SU-DHL-6 (cell line): Measurements from ENCODE around the gene DUS2.

ENCODE experiments used
- H2AFZ ChIP-seq: fragments of 200-600 bp; sonication (generic); 2 replicates; pipeline ENCODE4 v1.6.1; 2014; ENCODE audit warnings: low read depth, mild to moderate bottlenecking, moderate library complexity, mixed read lengths, antibody characterized with exemption, low read length; ENCODE audit not compliant: severe bottlenecking
- H3F3A ChIP-seq: fragments of 200-600 bp; shearing (Covaris generic); 2 replicates; pipeline ENCODE4 v1.6.0; 2016; ENCODE audit warnings: antibody characterized with exemption, mild to moderate bottlenecking; ENCODE audit not compliant: insufficient read depth
- H3K27ac ChIP-seq: fragments of 200-600 bp; sonication (generic); 2 replicates; pipeline ENCODE4 v1.5.1; 2016; ENCODE audit warnings: low read depth, mild to moderate bottlenecking, low read length, moderate library complexity, mixed read lengths
- H3K27me3 ChIP-seq: fragments of 200-600 bp; sonication (generic), shearing (Covaris generic); 2 replicates; pipeline ENCODE4 v1.6.0; 2014; ENCODE audit warnings: mild to moderate bottlenecking, low read length
- H3K36me3 ChIP-seq: fragments of 200-600 bp; sonication (generic); 2 replicates; pipeline ENCODE4 v1.6.1; 2014; ENCODE audit warnings: mild to moderate bottlenecking, low read length, mixed read lengths
- H3K4me2 ChIP-seq: fragments of 300-600, 200-600 bp; shearing (Covaris generic), sonication (generic); 2 replicates; pipeline ENCODE4 v1.6.0; 2014; ENCODE audit warnings: low read length, low read depth, mild to moderate bottlenecking; ENCODE audit not compliant: poor library complexity, severe bottlenecking
- H3K4me3 ChIP-seq: fragments of 200-600 bp; sonication (generic); 2 replicates; pipeline ENCODE4 v1.5.1; 2014; ENCODE audit warnings: antibody characterized with exemption, low read length, mild to moderate bottlenecking, mixed read lengths; ENCODE audit not compliant: insufficient read depth, poor library complexity, severe bottlenecking
- H3K79me2 ChIP-seq: fragments of 200-600 bp; sonication (generic); 2 replicates; pipeline ENCODE4 v1.6.1; 2014; ENCODE audit warnings: mild to moderate bottlenecking, low read length, moderate library complexity; ENCODE audit not compliant: insufficient read depth
- H3K9ac ChIP-seq: fragments of 200-600 bp; sonication (generic); 2 replicates; pipeline ENCODE4 v1.7.0; 2014; ENCODE audit warnings: mild to moderate bottlenecking, low read length
- H3K9me2 ChIP-seq: fragments of 200-600 bp; sonication (generic); replicated peaks from 2 replicates; pipeline ENCODE4 v1.6.1; 2014; ENCODE audit warnings: low read length; ENCODE audit not compliant: insufficient read depth
- H3K9me3 ChIP-seq: fragments of 200-600 bp; sonication (generic); 2 replicates; pipeline ENCODE4 v1.6.1; 2014; ENCODE audit warnings: low read length, mixed read lengths; ENCODE audit not compliant: insufficient read depth
- H4K20me1 ChIP-seq: fragments of 200-600 bp; sonication (generic); 2 replicates; pipeline ENCODE4 v1.6.1; 2014; ENCODE audit warnings: low read depth, mild to moderate bottlenecking, antibody characterized with exemption, low read length, moderate library complexity, mixed read lengths
- CTCF ChIP-seq: fragments of 200-600 bp; sonication (generic); IDR thresholded peaks from one replicate; pipeline ENCODE4 v1.5.1; 2017; ENCODE audit warnings: antibody characterized with exemption, mild to moderate bottlenecking, low read length, moderate library complexity; ENCODE audit not compliant: insufficient read depth, poor library complexity, severe bottlenecking
- EZH2phosphoT487 ChIP-seq: fragments of 200-600 bp; sonication (generic), shearing (Covaris generic); conservative IDR thresholded peaks from 2 replicates; pipeline ENCODE4 v1.6.1; 2018; ENCODE audit warnings: mild to moderate bottlenecking, antibody characterized with exemption, low read length, moderate library complexity, mixed read lengths

DUS2 gene

GRCh38 chr16:68055395-68055794 is 32.3 kb downstream of the DUS2 start:
- H4K20me1 ChIP-seq = no peaks in the 10 kb centered on the region
- no peak overlapping the region for H3K4me3 ChIP-seq
- H3K9ac ChIP-seq = no peak overlapping the region
- no peaks in the 10 kb centered on the region for H3K9me2 ChIP-seq
- H3F3A ChIP-seq = no peaks in the 10 kb centered on the region
- H3K27ac ChIP-seq = no peak overlapping the region
- no peaks in the 10 kb centered on the region for H3K9me3 ChIP-seq
- no peak overlapping the region for H2AFZ ChIP-seq
- no peak overlapping the region for H3K4me2 ChIP-seq
- peaks cover 3% of the 10 kb centered on the region; the same call in 1 of the 2 replicates for H3K36me3 ChIP-seq
- H3K27me3 ChIP-seq = no peaks in the 10 kb centered on the region
- H3K79me2 ChIP-seq = no peaks in the 10 kb centered on the region
- TF ChIP-seq EZH2phosphoT487 (no peak), CTCF (no peak)

- no peak overlapping the region for H3K4me2 ChIP-seq
- no peaks in the 10 kb centered on the region for H3K27me3 ChIP-seq
- TF ChIP-seq EZH2phosphoT487 = no peak
- H3K4me3 ChIP-seq = no peak overlapping the region
- no peak overlapping the region for H3K27ac ChIP-seq
- no peak overlapping the region for H3K9ac ChIP-seq
- H3K9me3 ChIP-seq = no peaks in the 10 kb centered on the region
- no peaks in the 10 kb centered on the region for H3K9me2 ChIP-seq
- no peaks in the 10 kb centered on the region for H3K79me2 ChIP-seq
- peaks cover 3% of the 10 kb centered on the region; the same call in 1 of the 2 replicates for H3K36me3 ChIP-seq
- H2AFZ ChIP-seq = no peak overlapping the region
- no peaks in the 10 kb centered on the region for H4K20me1 ChIP-seq
- no peaks in the 10 kb centered on the region for H3F3A ChIP-seq
Observed at GRCh38 chr16:68059804-68060203, 36.7 kb downstream of the DUS2 start.

- Histone ChIP-seq H3F3A (no peaks in the 10 kb centered on the region), H3K36me3 (peaks cover 2% of the 10 kb centered on the region; the same call in 1 of the 2 replicates), H3K27me3 (no peaks in the 10 kb centered on the region), H3K9me3 (no peaks in the 10 kb centered on the region), H2AFZ (no peak overlapping the region), H3K9ac (no peak overlapping the region), H3K27ac (no peak overlapping the region), H3K4me3 (no peak overlapping the region), H4K20me1 (no peaks in the 10 kb centered on the region), H3K9me2 (no peaks in the 10 kb centered on the region), H3K79me2 (no peaks in the 10 kb centered on the region), H3K4me2 (no peak overlapping the region)
- no peak for TF ChIP-seq EZH2phosphoT487
- no peak for TF ChIP-seq CTCF
Observed at GRCh38 chr16:68061396-68061795, 38.3 kb downstream of the DUS2 start.

GRCh38 chr16:68062910-68063393 is 39.9 kb downstream of the DUS2 start:
- Histone ChIP-seq H3K4me2 (no peak overlapping the region), H3K27me3 (no peaks in the 10 kb centered on the region), H3K9ac (no peak overlapping the region), H3K4me3 (no peak overlapping the region), H3K27ac (no peak overlapping the region), H3K9me3 (no peaks in the 10 kb centered on the region), H2AFZ (no peak overlapping the region), H3K79me2 (no peaks in the 10 kb centered on the region), H3K36me3 (no peaks in the 10 kb centered on the region), H4K20me1 (no peaks in the 10 kb centered on the region), H3F3A (no peaks in the 10 kb centered on the region), H3K9me2 (no peaks in the 10 kb centered on the region)
- no peak for TF ChIP-seq CTCF
- TF ChIP-seq EZH2phosphoT487 = no peak
